ENCODE data around the gene CSK.
"Not testable (repeated sequence)": the region's sequence is repeated elsewhere in the genome, so short reads cannot be mapped to it uniquely, and the experiment has no call there.

The CSK gene

GRCh38 chr15:74785194-74786032, 3.5 kb downstream of the CSK start:
- H3K79me2 ChIP-seq (ENCODE audit: insufficient read depth, low read length), result peaks cover 88% of the 10 kb centered on the region
- no peak overlapping the region for H2AFZ ChIP-seq (ENCODE audit: low read length)
- H3K4me1 ChIP-seq (ENCODE audit: insufficient read depth, low read length, poor library complexity, severe bottlenecking), result peaks cover 67% of the 10 kb centered on the region
- H3K36me3 ChIP-seq (ENCODE audit: insufficient read depth, low read length), result no peaks in the 10 kb centered on the region
- peaks cover 66% of the 10 kb centered on the region for H4K20me1 ChIP-seq (ENCODE audit: insufficient read depth, low read length, poor library complexity, severe bottlenecking)
- no peaks in the 10 kb centered on the region for H3K27me3 ChIP-seq (ENCODE audit: insufficient read depth, low read length, poor library complexity, severe bottlenecking)
- peaks cover 6% of the 10 kb centered on the region; the same call in 1 of the 2 replicates for H3F3A ChIP-seq (ENCODE audit: low read depth)
- H3K4me3 ChIP-seq (ENCODE audit: low read length, poor library complexity, severe bottlenecking), result peak overlapping the region; percentile 83
- TF ChIP-seq EZH2phosphoT487 (IDR thresholded peaks at IDR 0.05; ENCODE audit: borderline replicate concordance), result no peak
- no peak for TF ChIP-seq CTCF (conservative IDR thresholded peaks at IDR 0.05; ENCODE audit: low read length)
- H3K9ac ChIP-seq (ENCODE audit: low read depth, low read length, poor library complexity, severe bottlenecking), result peak overlapping the region; percentile 96
- H3K9me3 ChIP-seq (ENCODE audit: insufficient read depth, low read depth, low read length), result no peaks in the 10 kb centered on the region
- H3K4me2 ChIP-seq (ENCODE audit: low read depth, low read length, poor library complexity, severe bottlenecking), result peak overlapping the region; percentile 95
- no peaks in the 10 kb centered on the region for H3K9me2 ChIP-seq (replicated peaks; ENCODE audit: low read depth, low read length)

DNA sequence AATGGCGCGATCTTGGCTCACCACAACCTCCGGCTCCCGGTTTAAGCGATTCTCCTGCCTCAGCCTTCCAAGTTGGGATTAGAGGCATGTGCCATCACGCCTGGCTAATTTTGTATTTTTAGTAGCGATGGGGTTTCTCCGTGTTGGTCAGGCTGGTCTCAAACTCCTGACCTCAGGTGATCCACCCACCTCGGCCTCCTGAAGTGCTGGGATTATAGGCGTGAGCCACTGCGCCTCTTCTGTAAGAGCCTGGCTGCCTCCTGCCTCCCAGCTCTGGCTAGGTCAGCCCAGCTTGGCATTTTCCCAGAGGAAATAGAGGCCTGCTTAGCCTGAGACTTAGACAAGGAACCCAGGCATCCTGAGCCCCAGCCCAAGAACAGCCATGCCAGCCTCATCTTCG, 4.2 kb downstream of the CSK start:
- H3K36me3 ChIP-seq (ENCODE audit: insufficient read depth, low read length); H3K9me2 ChIP-seq (replicated peaks; ENCODE audit: low read depth, low read length); H2AFZ ChIP-seq (ENCODE audit: low read length); H3K27me3 ChIP-seq (ENCODE audit: insufficient read depth, low read length, poor library complexity, severe bottlenecking); H3K9me3 ChIP-seq (ENCODE audit: insufficient read depth, low read depth, low read length); H3F3A ChIP-seq (ENCODE audit: low read depth): not testable (repeated sequence)
- H3K9ac ChIP-seq (ENCODE audit: low read depth, low read length, poor library complexity, severe bottlenecking), result peak overlapping the region; percentile 96
- H3K4me3 ChIP-seq (ENCODE audit: low read length, poor library complexity, severe bottlenecking), result peak overlapping the region; percentile 83
- H3K79me2 ChIP-seq (ENCODE audit: insufficient read depth, low read length), result peaks cover 88% of the 10 kb centered on the region
- peaks cover 67% of the 10 kb centered on the region for H3K4me1 ChIP-seq (ENCODE audit: insufficient read depth, low read length, poor library complexity, severe bottlenecking)
- peaks cover 73% of the 10 kb centered on the region for H4K20me1 ChIP-seq (ENCODE audit: insufficient read depth, low read length, poor library complexity, severe bottlenecking)
- H3K4me2 ChIP-seq (ENCODE audit: low read depth, low read length, poor library complexity, severe bottlenecking), result peak overlapping the region; percentile 95

GRCh38 chr15:74786551-74787165, 4.8 kb downstream of the CSK start:
- H3F3A ChIP-seq (ENCODE audit: low read depth), result peaks cover 6% of the 10 kb centered on the region; the same call in 1 of the 2 replicates
- peak overlapping the region; percentile 96 for H3K9ac ChIP-seq (ENCODE audit: low read depth, low read length, poor library complexity, severe bottlenecking)
- peaks cover 67% of the 10 kb centered on the region for H3K4me1 ChIP-seq (ENCODE audit: insufficient read depth, low read length, poor library complexity, severe bottlenecking)
- peak overlapping the region; percentile 83 for H3K4me3 ChIP-seq (ENCODE audit: low read length, poor library complexity, severe bottlenecking)
- TF ChIP-seq EZH2phosphoT487 (IDR thresholded peaks at IDR 0.05; ENCODE audit: borderline replicate concordance), result no peak
- no peak for TF ChIP-seq CTCF (conservative IDR thresholded peaks at IDR 0.05; ENCODE audit: low read length)
- H3K79me2 ChIP-seq (ENCODE audit: insufficient read depth, low read length), result peaks cover 88% of the 10 kb centered on the region
- H3K27me3 ChIP-seq (ENCODE audit: insufficient read depth, low read length, poor library complexity, severe bottlenecking), result no peaks in the 10 kb centered on the region
- no peaks in the 10 kb centered on the region for H3K9me3 ChIP-seq (ENCODE audit: insufficient read depth, low read depth, low read length)
- H3K4me2 ChIP-seq (ENCODE audit: low read depth, low read length, poor library complexity, severe bottlenecking), result peak overlapping the region; percentile 95
- H3K9me2 ChIP-seq (replicated peaks; ENCODE audit: low read depth, low read length), result no peaks in the 10 kb centered on the region
- peaks cover 79% of the 10 kb centered on the region for H4K20me1 ChIP-seq (ENCODE audit: insufficient read depth, low read length, poor library complexity, severe bottlenecking)
- peaks cover 7% of the 10 kb centered on the region; the same call in 1 of the 2 replicates for H3K36me3 ChIP-seq (ENCODE audit: insufficient read depth, low read length)
- H2AFZ ChIP-seq (ENCODE audit: low read length), result no peak overlapping the region
